ENCODE data around the gene PDCD11. TPM values are rescaled to one million over a fixed set of nuclear protein-coding genes. Genes with fewer than 3 reads are reported as not detected.
"Not testable (repeated sequence)": the region's sequence is repeated elsewhere in the genome, so short reads cannot be mapped to it uniquely, and the experiment has no call there.

Gene PDCD11
- total RNA-seq, 1 experiment from 2014 or later: 55.7 TPM

GRCh38 chr10:103469201-103469600, 72.8 kb downstream of the PDCD11 start:
- Histone ChIP-seq H3K27me3 (ENCODE audit: control insufficient read depth, insufficient read depth, low read length) (no peaks in the 10 kb centered on the region), H3K4me3 (ENCODE audit: insufficient read depth, low read depth, low read length) (no peak overlapping the region), H3K36me3 (replicated peaks; ENCODE audit: control insufficient read depth, insufficient read depth, low read length) (no peaks in the 10 kb centered on the region)
- no peak for DNase-seq

- no peaks in the 10 kb centered on the region for H3K27me3 ChIP-seq (ENCODE audit: control insufficient read depth, insufficient read depth, low read length)
- DNase-seq: peak; percentile 64
- H3K36me3 ChIP-seq (replicated peaks; ENCODE audit: control insufficient read depth, insufficient read depth, low read length): no peaks in the 10 kb centered on the region
- no peak overlapping the region for H3K4me3 ChIP-seq (ENCODE audit: insufficient read depth, low read depth, low read length)
Observed at GRCh38 chr10:103470761-103471653, 74.6 kb downstream of the PDCD11 start.

DNA sequence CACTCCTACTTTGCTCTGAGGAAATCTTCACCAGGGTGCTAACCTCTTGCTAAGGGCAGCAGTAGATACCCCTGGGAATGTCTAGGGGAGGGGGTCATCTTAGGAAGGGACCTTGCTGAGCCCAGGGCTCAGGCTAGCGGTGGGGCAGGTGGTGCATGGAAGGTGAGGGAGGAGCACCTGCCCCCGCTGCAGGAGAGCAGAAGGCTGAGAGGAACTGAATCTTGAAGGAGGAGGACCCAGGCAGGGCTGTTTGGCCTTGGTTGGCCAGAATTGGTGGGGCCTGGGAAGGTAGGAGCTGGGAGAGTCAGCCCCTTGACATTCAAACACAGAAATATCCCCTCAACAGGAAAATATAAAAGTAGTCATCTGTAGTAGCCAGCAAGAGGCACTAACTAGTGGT, 75.6 kb downstream of the PDCD11 start:
- H3K27me3 ChIP-seq (ENCODE audit: control insufficient read depth, insufficient read depth, low read length): no peaks in the 10 kb centered on the region
- H3K4me3 ChIP-seq (ENCODE audit: insufficient read depth, low read depth, low read length): no peak overlapping the region
- peak; percentile 47 for DNase-seq
- no peaks in the 10 kb centered on the region for H3K36me3 ChIP-seq (replicated peaks; ENCODE audit: control insufficient read depth, insufficient read depth, low read length)

- peak; percentile 55 for DNase-seq
- Histone ChIP-seq H3K27me3 (ENCODE audit: control insufficient read depth, insufficient read depth, low read length) (no peaks in the 10 kb centered on the region), H3K36me3 (replicated peaks; ENCODE audit: control insufficient read depth, insufficient read depth, low read length) (no peaks in the 10 kb centered on the region), H3K4me3 (ENCODE audit: insufficient read depth, low read depth, low read length) (no peak overlapping the region)
Observed at GRCh38 chr10:103473261-103473671, 76.8 kb downstream of the PDCD11 start.

DNA sequence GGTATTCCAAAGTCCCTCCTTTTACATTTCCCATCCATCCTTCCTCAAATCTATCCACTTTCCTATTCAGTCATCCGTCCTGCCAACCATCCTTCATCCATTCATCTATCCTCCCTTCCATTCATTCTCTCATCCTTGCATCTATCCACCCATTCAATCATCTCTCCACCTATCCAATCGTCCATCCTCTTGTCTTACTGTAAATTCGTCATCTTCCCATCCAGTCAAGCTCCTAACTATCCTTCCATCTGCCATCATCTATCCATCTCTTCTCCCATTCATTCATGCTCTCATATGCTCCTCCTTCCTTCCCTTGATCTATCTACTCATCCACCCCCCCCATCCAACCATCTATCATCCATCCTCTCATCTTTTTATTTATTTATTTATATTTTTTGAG, 77.7 kb downstream of the PDCD11 start:
- no peaks in the 10 kb centered on the region for H3K36me3 ChIP-seq (replicated peaks; ENCODE audit: control insufficient read depth, insufficient read depth, low read length)
- no peak for DNase-seq
- H3K4me3 ChIP-seq (ENCODE audit: insufficient read depth, low read depth, low read length): no peak overlapping the region

GRCh38 chr10:103475437-103475836, 79.0 kb downstream of the PDCD11 start:
- Histone ChIP-seq H3K36me3 (replicated peaks; ENCODE audit: control insufficient read depth, insufficient read depth, low read length) (no peaks in the 10 kb centered on the region), H3K4me3 (ENCODE audit: insufficient read depth, low read depth, low read length) (no peak overlapping the region), H3K27me3 (ENCODE audit: control insufficient read depth, insufficient read depth, low read length) (no peaks in the 10 kb centered on the region)
- peak; percentile 60 for DNase-seq

More for the DNA sequence above, 77.7 kb downstream of the PDCD11 start:
- no peaks in the 10 kb centered on the region for H3K27me3 ChIP-seq (ENCODE audit: control insufficient read depth, insufficient read depth, low read length)

GRCh38 chr10:103476046-103476768, 79.8 kb downstream of the PDCD11 start:
- Histone ChIP-seq H3K4me3 (ENCODE audit: insufficient read depth, low read depth, low read length) (no peak overlapping the region), H3K27me3 (ENCODE audit: control insufficient read depth, insufficient read depth, low read length) (no peaks in the 10 kb centered on the region), H3K36me3 (replicated peaks; ENCODE audit: control insufficient read depth, insufficient read depth, low read length) (no peaks in the 10 kb centered on the region)
- DNase-seq: peak; percentile 93

DNA sequence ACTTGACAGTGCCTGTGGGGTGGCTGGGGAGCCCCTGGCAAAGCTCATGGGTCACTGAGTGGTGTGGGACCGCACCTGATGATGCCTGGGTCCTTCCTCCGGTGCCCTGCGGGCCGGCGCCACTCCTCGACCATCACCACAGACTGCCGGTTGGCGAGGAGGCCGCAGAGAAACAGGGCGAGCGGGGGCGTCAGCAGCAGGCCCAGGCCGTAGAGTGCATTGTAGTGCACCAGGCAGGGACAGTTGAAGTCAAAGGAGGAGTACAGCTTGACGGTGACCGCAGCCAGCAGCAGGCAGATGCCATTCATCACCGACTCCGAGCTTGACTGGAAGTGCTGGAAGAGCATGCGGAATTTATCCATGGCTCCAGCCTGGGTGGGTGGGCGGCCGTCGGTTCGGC, 82.2 kb downstream of the PDCD11 start:
- Histone ChIP-seq H3K4me3 (ENCODE audit: insufficient read depth, low read depth, low read length) (no peak overlapping the region), H3K27me3 (ENCODE audit: control insufficient read depth, insufficient read depth, low read length) (no peaks in the 10 kb centered on the region), H3K36me3 (replicated peaks; ENCODE audit: control insufficient read depth, insufficient read depth, low read length) (no peaks in the 10 kb centered on the region)
- DNase-seq: no peak

DNA sequence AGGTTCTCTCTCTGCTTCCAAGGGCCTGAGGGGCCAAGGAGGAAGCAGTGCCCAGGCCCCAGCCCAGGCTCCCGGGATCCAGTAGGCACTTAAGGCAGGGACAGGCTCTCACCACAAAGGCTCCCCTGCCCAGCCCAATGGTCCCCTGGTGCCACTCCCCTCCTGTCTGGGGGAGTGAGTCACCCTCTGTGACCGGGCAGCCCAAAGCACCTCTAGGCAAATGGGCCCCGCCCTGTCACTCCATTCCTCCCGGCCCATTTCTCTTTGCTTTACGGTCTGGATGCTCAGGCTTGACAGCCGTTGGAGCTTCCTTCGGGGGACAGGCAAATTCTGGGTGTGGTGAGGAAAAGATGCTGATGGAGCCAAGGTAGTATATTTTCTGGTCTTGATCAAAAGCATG, 82.7 kb downstream of the PDCD11 start, which contains the start of gene CALHM3:
TSS of gene CALHM3 (minus strand) at position 106 of the 400 bp plus-strand sequence. CDS start 208 bp downstream, outside the sequence.
- Histone ChIP-seq H3K36me3 (replicated peaks; ENCODE audit: control insufficient read depth, insufficient read depth, low read length) (no peaks in the 10 kb centered on the region), H3K4me3 (ENCODE audit: insufficient read depth, low read depth, low read length) (no peak within 1 kb of the TSS), H3K27me3 (ENCODE audit: control insufficient read depth, insufficient read depth, low read length) (no peaks in the 10 kb centered on the region)
- DNase-seq: peak; percentile 47

GRCh38 chr10:103480521-103480920, 84.1 kb downstream of the PDCD11 start:
- no peak for DNase-seq
- H3K27me3 ChIP-seq (ENCODE audit: control insufficient read depth, insufficient read depth, low read length): no peaks in the 10 kb centered on the region
- no peaks in the 10 kb centered on the region for H3K36me3 ChIP-seq (replicated peaks; ENCODE audit: control insufficient read depth, insufficient read depth, low read length)
- no peak overlapping the region for H3K4me3 ChIP-seq (ENCODE audit: insufficient read depth, low read depth, low read length)

GRCh38 chr10:103481974-103482531, 85.6 kb downstream of the PDCD11 start:
- Histone ChIP-seq H3K36me3 (replicated peaks; ENCODE audit: control insufficient read depth, insufficient read depth, low read length) (no peaks in the 10 kb centered on the region), H3K27me3 (ENCODE audit: control insufficient read depth, insufficient read depth, low read length) (no peaks in the 10 kb centered on the region), H3K4me3 (ENCODE audit: insufficient read depth, low read depth, low read length) (no peak overlapping the region)
- DNase-seq: peak; percentile 80

GRCh38 chr10:103486635-103487409, 90.4 kb downstream of the PDCD11 start:
- H3K27me3 ChIP-seq (ENCODE audit: control insufficient read depth, insufficient read depth, low read length); H3K4me3 ChIP-seq (ENCODE audit: insufficient read depth, low read depth, low read length); DNase-seq; H3K36me3 ChIP-seq (replicated peaks; ENCODE audit: control insufficient read depth, insufficient read depth, low read length): not testable (repeated sequence)

GRCh38 chr10:103487410-103487708, 90.9 kb downstream of the PDCD11 start:
- DNase-seq: no peak
- H3K4me3 ChIP-seq (ENCODE audit: insufficient read depth, low read depth, low read length): no peak overlapping the region
- H3K27me3 ChIP-seq (ENCODE audit: control insufficient read depth, insufficient read depth, low read length): peaks cover 3% of the 10 kb centered on the region; the same call in 1 of the 2 replicates

DNA sequence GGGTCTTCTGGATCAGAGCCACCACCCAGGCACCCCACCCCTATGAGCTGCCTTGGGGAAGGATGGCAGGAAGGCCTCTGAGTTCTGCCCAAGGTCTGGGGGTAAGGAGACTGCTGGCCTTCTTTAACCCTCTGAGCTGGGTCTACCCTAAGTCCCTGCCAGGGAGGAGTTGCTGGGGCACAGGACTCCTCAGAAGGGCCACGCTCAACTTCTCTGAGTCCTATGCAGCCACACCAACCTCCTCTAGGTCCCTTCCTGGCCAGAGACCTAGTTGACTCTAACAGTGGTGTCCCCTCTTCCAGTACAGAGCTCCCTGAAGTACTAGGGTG, 94.5 kb downstream of the PDCD11 start:
- H3K27me3 ChIP-seq (ENCODE audit: control insufficient read depth, insufficient read depth, low read length): peaks cover 31% of the 10 kb centered on the region

More at GRCh38 chr10:103487410-103487708, 90.9 kb downstream of the PDCD11 start:
- H3K36me3 ChIP-seq (replicated peaks; ENCODE audit: control insufficient read depth, insufficient read depth, low read length): no peaks in the 10 kb centered on the region

More for the DNA sequence above, 94.5 kb downstream of the PDCD11 start:
- DNase-seq: no peak
- no peak overlapping the region for H3K4me3 ChIP-seq (ENCODE audit: insufficient read depth, low read depth, low read length)
- no peaks in the 10 kb centered on the region for H3K36me3 ChIP-seq (replicated peaks; ENCODE audit: control insufficient read depth, insufficient read depth, low read length)
